ENCODE results near the gene CCDC78.
A peak's percentile ranks its signal among the peaks of the same experiment; 100 is the strongest.

Gene CCDC78

DNA sequence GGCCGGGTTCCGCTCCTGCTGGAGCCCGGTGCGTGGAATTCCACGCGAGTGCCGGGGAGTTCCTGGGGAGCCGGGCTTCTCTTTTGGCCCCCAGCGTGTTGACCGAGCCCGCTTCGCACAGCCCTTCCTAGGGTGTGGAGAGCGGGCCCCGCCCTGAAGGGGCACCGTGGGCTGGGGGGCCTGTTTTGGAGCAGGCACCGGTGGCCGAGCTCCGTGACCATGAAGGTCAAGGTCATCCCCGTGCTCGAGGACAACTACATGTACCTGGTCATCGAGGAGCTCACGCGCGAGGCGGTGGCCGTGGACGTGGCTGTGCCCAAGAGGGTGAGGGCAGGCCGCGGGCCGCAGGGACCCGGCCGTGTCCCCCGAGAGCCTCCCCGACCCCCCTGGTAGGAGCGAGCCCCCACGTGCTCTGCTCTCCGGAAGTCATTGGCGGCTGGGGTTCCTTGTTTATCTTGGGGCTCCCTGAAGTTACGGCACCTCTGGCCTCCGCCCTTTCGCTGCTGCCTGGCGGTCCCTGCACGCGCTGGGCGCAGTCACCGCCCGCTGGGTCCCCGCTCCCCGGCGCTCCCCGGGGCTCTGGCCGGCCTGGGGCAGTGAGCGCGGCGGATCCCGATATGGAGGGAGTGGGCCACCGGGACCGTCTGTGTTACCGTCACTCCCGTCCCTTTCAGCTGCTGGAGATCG is 1.2 kb upstream of the CCDC78 start:
- FAIRE-seq: no peak
- DNase-seq (ENCODE audit: insufficient read length, low spot score): no peak

DNA sequence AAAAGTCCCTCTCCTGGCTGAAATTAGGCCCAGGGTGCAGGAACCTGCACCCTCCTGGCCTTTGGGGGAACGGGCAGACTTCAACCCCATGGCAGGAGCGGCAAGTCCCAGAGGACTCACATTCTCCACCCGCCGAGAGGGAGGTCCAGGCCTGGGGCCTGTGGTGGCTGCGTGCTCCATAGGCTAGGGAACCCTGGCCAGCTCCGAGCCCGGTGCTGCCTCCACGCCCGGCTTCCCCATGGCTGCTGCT is 130 bp downstream of the CCDC78 start:
- no peak for DNase-seq (ENCODE audit: insufficient read length, low spot score)
- FAIRE-seq: no peak

DNA sequence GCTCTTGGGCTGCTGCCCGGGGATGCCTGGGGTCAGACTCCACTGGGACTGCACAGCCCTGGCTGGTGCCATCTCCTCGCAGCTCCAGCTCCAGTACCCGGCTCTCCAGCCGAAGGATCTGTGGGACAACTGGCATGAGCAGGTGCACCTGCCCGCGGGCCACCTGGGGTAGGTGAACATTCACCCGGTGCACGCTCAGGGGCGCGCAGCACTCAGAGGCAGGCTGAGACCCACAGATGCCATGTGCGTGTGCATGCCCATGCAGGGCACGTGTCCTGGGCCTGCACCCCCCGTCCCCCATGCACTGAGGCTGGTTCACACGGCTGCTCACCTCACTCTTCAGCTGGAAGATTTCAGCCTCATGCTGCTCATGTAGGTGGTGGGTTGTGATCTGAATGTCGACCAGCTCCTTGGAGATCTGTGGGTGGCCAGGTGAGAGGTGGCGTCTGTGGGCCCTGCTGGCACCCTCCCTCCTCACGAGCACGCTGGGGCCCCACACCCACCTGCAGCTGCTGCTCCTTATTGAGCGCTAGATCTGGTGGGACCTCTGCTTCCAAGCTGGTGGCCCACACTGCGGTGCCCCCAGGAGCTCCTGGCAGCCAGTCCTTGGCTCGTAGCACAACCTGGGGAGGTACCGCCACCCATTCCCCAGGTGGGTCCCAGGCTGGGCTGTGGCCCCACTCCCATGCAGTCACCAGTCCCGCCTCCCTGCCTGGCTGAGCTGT is 618 bp downstream of the CCDC78 start:
- FAIRE-seq: peak; percentile 63
- DNase-seq (ENCODE audit: insufficient read length, low spot score): no peak

DNA sequence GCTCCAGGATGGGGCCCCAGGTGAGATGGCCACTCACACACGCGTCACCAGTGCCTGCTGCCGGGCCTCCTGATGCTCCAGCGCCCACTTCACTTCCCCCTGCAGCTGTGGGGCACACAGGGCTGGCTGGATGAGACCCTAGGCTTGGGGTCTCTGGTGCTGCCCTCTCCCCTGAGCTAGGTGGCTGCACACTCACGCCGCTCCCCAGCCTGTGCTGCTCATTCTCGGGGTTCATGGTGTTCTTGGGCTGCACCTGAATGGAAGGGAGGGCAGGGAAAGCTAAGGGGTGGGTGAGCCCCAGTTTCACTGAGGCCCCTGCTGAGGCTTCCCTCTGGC is 1.2 kb downstream of the CCDC78 start:
- DNase-seq (ENCODE audit: insufficient read length, low spot score) (no peak), FAIRE-seq (no peak)

DNA sequence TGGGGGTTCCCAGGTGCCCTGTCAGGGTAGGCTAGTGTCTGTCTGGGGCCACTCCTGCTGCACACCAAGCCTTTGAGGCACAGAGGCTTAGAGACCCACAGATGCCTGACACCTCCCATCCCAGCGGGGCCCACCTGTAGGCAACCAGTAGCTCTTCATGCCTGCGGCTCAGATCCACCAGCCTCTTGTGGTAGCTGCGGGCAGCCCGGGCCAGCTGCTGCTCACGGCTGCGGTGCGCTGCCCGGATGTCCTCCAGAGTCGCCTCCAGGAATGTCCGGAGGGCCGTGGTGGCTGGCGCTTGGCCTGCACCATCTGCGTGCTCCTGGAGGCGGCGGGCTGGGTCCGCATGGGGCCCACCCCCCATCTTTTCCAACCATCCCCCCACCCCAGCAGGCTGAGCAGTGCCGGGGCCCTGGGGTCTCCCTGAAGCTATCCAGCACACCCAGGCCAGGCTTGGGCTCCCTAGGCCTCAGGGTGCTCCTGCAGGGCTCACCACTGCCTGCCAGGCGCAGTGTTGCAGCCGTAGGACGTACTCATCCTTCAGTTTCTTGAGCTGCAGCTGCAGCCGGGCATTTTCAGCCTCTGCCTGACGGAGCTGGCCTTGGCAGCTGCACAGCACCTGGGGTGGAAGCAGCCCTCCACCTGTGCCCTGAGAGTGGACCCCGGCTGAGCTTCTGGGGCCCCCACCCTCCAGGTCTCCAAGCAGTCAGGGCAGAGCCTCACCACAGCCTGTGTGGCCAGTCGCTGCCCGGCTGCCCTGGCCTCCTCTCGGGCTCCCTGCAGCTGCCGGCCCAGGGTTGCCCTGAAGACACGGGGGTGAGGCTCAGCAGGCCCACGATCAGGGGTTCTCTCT is 1.8 kb downstream of the CCDC78 start:
- no peak for DNase-seq (ENCODE audit: insufficient read length, low spot score)
- FAIRE-seq: no peak

DNA sequence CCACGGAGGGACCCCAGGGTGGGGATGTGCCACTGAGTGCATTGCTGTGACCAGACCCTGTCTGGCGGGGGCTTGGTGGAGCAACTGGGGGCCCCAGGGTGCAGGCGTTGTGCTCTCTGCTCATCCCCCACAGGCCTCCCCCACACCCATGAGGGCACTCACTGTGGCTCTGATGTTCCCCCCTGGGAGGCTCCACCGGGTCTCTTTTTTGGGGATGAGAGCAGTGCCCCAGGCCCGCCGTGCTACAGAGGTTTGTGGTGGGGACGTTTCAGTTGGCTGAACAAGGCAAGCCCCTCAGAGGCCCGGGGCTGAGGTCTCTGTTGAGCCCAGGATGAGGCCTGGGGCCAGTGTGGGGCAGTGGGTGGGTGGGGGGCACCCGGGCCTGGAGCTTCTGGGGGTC is 2.5 kb downstream of the CCDC78 start:
- DNase-seq (ENCODE audit: insufficient read length, low spot score): no peak
- FAIRE-seq: no peak

DNA sequence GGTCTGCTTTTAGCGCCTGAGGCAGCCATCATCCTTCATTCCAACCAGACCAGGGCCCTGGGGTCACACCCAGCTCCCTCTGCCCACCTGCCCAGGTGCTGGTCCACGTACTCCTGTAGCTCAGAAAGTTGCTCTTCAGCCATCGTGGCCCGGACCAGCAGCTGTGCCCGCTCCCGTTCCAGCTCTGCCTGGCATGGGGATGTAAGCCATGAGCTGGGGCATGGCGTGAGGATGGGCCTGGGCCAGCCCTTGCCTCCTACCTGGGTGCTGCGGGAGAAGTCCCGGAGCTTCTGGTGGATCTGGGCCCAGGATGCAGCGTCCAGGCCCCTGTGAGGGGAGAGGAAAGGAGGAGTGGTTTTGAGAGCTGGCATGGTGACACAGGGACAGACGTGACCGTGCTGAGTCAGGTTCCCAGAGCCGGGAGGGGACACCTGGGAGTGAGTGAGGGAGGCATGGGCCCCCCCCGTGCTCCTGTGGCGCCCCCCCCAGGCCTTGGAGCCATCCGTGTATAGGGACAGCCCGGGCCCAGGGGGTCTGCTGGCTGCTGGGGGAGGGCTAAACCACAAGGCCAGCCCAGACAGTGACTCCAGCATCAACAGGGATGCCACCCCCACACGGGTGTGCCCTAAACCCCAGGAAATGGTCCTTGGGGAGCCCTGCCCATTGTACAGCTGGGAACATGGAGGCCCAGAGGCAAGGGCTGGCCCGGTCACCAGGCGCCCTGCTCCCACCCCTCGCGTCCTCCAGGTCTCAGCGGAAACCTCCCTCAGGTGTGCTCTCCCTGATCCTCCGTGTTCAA is 3.2 kb downstream of the CCDC78 start:
- FAIRE-seq (no peak), DNase-seq (ENCODE audit: insufficient read length, low spot score) (no peak)

DNA sequence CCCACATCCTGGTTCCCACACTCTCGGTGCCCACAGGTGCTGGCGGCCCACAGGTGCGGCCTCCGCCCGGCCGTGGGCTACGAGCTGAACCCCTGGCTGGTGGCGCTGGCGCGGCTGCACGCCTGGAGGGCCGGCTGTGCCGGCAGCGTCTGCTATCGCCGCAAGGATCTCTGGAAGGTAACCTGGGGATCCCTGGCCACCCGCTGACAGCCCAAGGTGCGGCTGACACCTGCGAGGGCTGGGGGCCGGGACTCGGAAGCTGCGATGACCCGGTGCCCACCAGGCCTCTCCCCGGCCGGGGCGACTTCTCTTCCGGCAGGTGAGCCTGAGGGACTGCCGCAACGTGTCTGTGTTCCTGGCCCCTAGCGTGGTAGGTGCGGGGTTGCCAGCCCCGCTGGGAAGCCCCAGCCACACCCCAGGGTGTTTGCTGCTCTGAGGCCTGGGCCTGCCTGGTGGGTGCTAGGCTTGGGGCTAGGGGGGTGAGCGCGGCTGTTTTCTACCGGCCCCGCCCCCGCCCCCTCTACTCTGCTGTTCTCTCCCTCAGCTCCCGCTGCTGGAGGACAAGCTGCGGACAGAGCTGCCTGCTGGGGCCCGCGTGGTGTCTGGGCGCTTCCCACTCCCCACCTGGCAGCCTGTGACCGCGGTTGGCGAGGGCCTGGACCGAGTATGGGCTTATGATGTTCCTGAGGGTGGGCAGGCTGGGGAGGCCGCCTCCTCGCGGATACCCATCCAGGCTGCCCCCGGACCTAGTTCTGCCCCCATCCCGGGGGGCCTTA is 4.3 kb downstream of the CCDC78 start:
- FAIRE-seq (no peak), DNase-seq (ENCODE audit: insufficient read length, low spot score) (no peak)

DNA sequence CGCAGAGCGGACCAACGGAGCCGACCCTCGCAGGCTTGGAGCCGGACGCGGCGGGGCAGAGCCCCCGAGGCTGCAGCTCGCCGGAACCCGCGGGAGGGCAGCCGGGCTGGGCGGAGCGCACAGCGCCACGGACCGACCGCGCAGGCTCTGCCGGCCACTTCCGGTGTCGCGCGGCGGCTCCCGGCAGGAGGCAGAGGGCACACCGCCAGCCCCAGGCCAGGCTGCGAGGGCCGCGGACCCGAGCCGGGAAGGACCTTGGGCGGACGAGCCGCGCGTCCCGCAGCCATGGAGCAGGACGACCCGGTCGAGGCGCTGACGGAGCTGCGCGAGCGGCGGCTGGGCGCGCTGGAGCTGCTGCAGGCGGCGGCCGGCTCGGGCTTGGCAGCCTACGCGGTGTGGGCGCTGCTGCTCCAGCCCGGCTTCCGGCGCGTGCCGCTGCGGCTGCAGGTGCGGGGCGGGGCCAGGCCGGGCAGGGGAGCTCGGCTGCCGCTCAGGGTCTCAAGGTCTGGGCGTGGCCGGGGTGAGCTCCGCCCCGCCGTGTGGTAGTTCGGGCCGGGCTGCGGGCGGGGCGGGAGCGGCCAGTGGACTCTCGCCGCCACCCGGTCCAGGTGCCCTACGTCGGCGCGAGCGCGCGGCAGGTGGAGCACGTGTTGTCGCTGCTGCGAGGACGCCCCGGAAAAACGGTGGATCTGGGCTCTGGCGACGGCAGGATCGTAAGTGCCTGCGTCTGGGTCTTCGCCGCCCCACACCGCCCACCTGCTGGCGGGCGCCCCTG is 5.1 kb downstream of the CCDC78 start, which contains the start of gene ANTKMT:
Gene ANTKMT (plus strand): TSS at position 157 of the 775 bp plus-strand sequence. CDS start 129 bp downstream, at position 286.
- peak; percentile 82 for DNase-seq (ENCODE audit: insufficient read length, low spot score)
- peak; percentile 95 for FAIRE-seq

DNA sequence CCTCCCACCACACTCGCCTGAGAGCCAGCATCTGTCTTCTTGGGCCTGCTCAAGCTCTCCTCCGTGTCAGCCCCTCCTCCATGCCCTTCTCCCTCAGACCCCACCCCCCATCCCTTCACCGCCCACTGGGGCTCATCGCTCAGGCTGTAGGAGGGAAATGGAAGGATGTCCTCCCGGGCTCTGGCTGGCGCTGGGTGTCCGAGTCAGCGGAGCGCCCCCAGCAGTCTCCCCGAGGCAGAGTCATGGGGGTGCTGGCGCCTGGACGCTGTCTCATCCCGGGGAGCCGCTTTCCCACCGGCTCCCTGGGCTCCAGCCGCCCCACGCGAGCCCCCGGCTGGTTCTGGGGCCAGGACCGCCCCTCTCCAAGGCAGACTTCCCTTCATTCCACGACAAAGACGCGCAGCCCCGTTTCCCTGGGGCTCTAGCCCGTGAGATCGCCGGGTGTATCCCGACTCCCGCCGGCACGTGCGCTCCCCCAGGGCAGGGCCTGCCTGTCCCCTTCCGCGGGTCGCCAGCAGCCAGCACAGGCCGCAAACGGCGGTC is 5.7 kb downstream of the CCDC78 start:
- peak; percentile 80 for FAIRE-seq
- DNase-seq (ENCODE audit: insufficient read length, low spot score): peak; percentile 66

DNA sequence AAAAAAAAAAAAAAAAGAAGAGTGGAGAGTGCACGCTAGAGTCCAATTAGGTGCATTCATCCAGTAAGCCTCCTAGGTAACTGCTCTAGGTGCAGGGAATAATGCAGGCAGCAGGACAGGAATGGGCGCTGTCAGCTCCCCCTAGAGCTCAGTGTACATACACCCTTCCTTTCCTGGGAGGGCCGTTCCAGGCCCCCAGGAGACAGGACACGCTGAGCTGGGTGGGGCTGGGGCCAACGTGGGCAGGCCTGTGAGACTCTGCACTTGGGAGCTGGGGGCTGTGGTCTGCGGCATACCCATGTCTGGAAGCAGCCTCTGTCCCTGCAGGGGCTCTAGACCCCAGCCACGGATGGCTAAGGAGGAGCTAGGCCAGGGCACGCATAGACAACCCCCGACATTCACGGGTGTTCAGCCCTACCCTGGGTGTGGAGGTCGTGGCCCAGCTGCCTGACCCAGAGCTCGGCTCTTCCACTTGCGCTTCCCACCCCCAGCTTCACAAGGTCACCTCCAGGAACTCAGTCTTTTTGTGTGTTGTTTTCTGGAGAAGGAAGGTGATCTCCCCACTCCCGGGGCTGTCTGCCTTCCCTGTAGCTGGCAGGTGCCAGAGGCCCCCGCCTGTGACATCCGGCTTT is 6.3 kb downstream of the CCDC78 start:
- peak; percentile 75 for FAIRE-seq
- DNase-seq (ENCODE audit: insufficient read length, low spot score): no peak

DNA sequence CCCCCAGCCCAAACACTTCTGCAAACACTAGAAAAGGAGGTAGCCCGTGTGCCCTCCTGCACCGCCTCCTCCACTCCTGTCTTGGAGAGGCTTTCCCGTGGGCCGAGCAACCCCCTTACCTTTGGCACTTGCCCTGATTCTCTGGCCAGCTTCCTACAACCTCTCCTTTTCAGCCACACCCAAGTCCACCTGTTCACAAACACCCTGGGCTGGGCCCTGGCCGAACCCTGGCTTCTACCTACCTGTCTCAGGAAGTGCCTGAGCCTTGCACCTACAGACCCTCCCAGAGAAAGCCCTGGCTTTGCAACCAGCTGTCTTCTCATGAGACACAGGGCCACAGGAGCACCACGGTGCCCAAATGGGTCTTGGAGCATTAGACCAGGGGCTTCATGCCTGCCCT is 7.3 kb downstream of the CCDC78 start:
- no peak for DNase-seq (ENCODE audit: insufficient read length, low spot score)

DNA sequence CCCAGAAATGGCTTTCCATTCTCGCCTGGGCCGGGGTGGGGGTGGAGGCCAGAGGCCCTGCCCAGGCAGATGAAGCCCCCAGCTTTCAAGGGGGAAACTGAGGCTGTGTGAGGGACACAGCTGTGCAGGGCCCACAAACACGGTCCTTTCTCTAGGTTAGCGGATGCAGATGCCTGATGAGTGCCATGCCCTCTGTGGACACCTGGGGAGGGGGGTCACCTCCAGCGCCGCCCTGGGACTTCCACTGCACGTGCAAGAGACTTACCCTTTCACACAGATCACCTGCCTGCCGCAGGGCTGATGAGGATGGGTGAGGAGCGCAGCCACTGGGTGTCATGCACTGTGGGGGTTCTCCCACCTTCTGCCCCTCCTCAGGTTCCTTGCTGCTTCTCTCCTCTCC is 7.9 kb downstream of the CCDC78 start:
- DNase-seq (ENCODE audit: insufficient read length, low spot score) (no peak), FAIRE-seq (no peak)

More for the DNA sequence above, 7.3 kb downstream of the CCDC78 start:
- FAIRE-seq: no peak

DNA sequence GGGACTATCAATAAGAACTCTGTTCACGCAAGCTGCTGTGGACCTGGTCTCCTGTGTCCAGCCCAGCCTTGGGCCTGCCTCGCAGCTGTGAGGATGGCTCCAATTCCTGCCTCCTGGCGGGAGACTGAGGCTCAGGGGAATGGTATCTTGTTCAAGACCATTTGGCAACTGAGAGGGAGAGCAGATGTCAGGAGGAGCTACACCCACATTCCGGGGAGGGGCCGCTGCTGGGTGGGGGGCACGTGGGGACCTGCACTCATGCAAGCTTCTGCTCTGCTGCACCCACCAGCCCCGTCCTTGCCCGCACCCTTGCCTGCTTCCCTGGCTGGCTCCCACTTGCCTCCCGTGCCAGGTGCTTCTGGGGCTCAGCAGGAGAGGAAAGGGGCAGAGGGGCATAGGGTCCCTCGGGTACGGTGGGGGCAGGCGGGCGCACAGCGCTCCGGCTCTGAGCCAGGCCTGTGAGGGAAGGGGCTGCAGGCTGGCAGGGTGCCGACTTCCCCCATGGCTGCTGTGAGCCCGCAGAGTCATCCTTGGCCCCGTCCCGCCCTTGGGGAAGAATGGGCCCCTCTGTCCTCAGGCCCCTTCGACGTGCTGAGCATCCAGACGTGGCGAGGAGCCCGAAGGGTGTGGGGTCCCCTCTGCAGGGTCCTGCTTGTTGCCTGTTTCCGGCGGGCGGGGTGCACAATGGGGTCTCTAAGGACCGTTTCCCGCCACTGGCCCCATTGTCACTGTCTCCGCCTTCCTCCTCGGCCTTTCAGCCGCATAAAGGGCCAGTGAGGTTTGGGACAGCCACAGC is 8.6 kb downstream of the CCDC78 start:
- FAIRE-seq (no peak), DNase-seq (ENCODE audit: insufficient read length, low spot score) (no peak)

DNA sequence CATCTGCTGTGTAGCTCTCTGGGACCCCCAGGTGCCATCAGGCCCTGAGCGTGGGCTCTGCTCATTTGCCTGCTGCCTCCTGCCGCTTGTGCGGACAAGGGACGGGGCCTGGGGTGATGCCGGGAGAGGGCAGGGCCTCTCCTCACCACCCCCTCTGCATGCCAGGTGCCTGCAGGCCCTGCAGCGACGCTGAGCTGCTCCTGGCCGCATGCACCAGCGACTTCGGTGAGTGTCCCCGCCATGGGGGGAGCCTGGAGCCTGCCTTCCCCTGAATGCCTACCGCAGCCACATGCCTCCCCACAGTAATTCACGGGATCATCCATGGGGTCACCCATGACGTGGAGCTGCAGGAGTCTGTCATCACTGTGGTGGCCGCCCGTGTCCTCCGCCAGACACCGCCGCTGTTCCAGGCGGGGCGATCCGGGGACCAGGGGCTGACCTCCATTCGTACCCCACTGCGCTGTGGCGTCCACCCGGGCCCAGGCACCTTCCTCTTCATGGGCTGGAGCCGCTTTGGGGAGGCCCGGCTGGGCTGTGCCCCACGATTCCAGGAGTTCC is 9.4 kb downstream of the CCDC78 start:
- no peak for DNase-seq (ENCODE audit: insufficient read length, low spot score)
- no peak for FAIRE-seq

DNA sequence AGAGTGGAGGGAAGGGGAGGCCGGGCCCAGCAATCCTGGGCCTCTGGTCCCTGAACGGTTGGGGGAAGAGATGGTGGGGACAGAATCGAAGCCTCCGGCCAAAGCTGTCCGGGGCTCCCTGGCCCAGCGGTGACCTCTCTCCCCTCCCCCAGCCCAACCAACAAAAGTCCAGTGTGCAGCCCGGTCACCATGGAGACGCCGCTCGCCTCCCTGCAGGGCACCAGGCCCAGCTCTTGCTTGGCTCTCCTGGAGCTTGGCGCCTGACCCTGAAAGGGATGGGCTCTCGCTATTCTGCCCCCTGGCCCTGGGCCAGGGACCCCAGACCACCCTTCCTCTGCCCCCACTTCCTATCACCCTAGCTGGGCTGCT is 10.1 kb downstream of the CCDC78 start:
- DNase-seq (ENCODE audit: insufficient read length, low spot score) (no peak), FAIRE-seq (no peak)

DNA sequence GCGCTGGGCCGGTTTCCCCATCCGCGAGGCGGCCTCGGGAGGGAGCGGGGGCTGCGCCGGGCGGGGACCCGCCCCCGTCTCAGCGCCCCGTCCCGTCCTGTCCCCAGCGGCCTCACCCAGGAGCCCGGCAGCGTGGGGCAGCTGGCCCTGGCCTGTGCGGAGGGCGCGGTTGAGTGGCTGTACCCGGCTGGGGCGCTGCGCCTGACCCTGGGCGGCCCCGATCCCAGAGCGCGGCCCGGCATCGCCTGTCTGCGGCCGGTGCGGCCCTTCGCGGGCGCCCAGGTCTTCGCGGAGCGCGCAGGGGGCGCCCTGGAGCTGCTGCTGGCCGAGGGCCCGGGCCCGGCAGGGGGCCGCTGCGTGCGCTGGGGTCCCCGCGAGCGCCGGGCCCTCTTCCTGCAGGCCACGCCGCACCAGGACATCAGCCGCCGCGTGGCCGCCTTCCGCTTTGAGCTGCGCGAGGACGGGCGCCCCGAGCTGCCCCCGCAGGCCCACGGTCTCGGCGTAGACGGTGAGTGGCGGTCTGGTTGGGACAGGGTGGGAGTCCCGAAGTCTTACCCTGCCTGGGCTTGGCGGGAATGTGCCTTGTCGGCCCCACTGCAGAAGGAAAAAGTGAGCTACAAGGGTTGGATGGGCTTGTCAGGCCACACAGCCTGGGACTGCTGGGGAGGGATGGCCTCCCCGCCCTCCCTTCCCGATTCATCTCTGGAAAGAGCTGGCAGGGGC is 10.6 kb downstream of the CCDC78 start:
- no peak for DNase-seq (ENCODE audit: insufficient read length, low spot score)
- FAIRE-seq: no peak
